HCT116 (cell line): ENCODE data around the gene IP6K3. TPM values are rescaled to one million over a fixed set of nuclear protein-coding genes. Genes with fewer than 3 reads are reported as not detected.

ENCODE experiments used
- ATAC-seq: fragments of 200-7000 bp; cut with Tn5 transposase; 2 replicates; pipeline ENCODE4 v1.9.1; 2020; ENCODE audit warnings: mild to moderate bottlenecking, moderate library complexity
- BruUV-seq: library from RNA; stranded (reverse); fragments of 400-500 nt; replicated peaks from 2 replicates; lab custom pipeline; 2021; lab: Mats Ljungman, UMichigan
- CTCF ChIA-PET: fragments of 300-600 bp; sonication (Branson Sonifier 250); formaldehyde crosslinking; loops from one replicate; lab custom pipeline; 2021; ENCODE audit warnings: antibody characterized with exemption; lab: Charles Lee
- POLR2A ChIA-PET: fragments of 300-600, 350-600 bp; sonication (Branson Sonifier 250); formaldehyde crosslinking; loops from one replicate; lab custom pipeline; 2021; ENCODE audit warnings: antibody characterized with exemption; lab: Charles Lee
- RAD21 ChIA-PET, 2 experiments: fragments of 300-600 bp; sonication (Branson Sonifier 250); formaldehyde crosslinking; loops; one replicate each; lab custom pipeline; 2023; ENCODE audit warnings: low total read pairs in 2 of 2; ENCODE audit not compliant: uncharacterized antibody in 2 of 2, unreplicated experiment in 2 of 2, low non-redundant PET in 1 of 2; lab: Charles Lee
- DNase-seq: peaks from one replicate; pipeline ENCODE4 v3.0.0-alpha.2; 2010; ENCODE audit warnings: low read depth, low spot score
- H2AFZ ChIP-seq: fragments of 200-600 bp; shearing (Covaris generic), sonication (generic); 2 replicates; pipeline ENCODE4 v1.6.1; 2017; ENCODE audit warnings: low read depth, mixed run types, mixed read lengths, antibody characterized with exemption, low read length; ENCODE audit not compliant: poor library complexity, severe bottlenecking
- H3K27ac ChIP-seq: 2 replicates; pipeline ENCODE4 v1.5.1; 2012; ENCODE audit warnings: low read depth, low read length
- H3K27me3 ChIP-seq: fragments of 200-600 bp; sonication (generic); 2 replicates; pipeline ENCODE4 v1.6.1; 2016; ENCODE audit warnings: mixed run types, low read length, mixed read lengths; ENCODE audit not compliant: insufficient read depth
- H3K36me3 ChIP-seq, 2 experiments: fragments of 200-500 bp in 1 of 2; fragments of 200-600 bp in 1 of 2; sonication (Bioruptor generic) in 1 of 2; sonication (generic) in 1 of 2; 2 replicates each; pipeline versions ENCODE4 v1.5.1 to v1.6.1; 2014 to 2016; ENCODE audit warnings: low read length in 2 of 2, inconsistent platforms in 1 of 2, mixed read lengths in 1 of 2, mixed run types in 1 of 2; ENCODE audit not compliant: insufficient read depth in 2 of 2, control insufficient read depth in 1 of 2
- H3K4me1 ChIP-seq, 2 experiments: fragments of 200-600 bp in 1 of 2; sonication (generic) in 1 of 2; 2 replicates each; pipeline versions ENCODE4 v1.5.1 to v1.6.1; 2012 to 2017; ENCODE audit warnings: low read length in 2 of 2, inconsistent platforms in 1 of 2, mild to moderate bottlenecking in 1 of 2, mixed read lengths in 1 of 2, mixed run types in 1 of 2, moderate library complexity in 1 of 2; ENCODE audit not compliant: insufficient read depth in 2 of 2, control insufficient read depth in 1 of 2
- H3K4me2 ChIP-seq: fragments of 200-600 bp; sonication (generic); 2 replicates; pipeline ENCODE4 v1.6.1; 2017; ENCODE audit warnings: mixed run types, low read length, mixed read lengths
- H3K4me3 ChIP-seq, 2 experiments: fragments of 200-600 bp in 1 of 2; sonication (generic) in 1 of 2; replicated peaks in 1 of 2; 2 replicates each; pipeline ENCODE4 v1.5.1; 2011 to 2016; ENCODE audit warnings: low read length in 2 of 2, control low read depth in 1 of 2, low read depth in 1 of 2, mild to moderate bottlenecking in 1 of 2, mixed read lengths in 1 of 2, mixed run types in 1 of 2
- H3K79me2 ChIP-seq: fragments of 200-600 bp; sonication (generic); 2 replicates; pipeline ENCODE4 v1.6.1; 2017; ENCODE audit warnings: mild to moderate bottlenecking, mixed run types, low read length, moderate library complexity, mixed read lengths; ENCODE audit not compliant: insufficient read depth
- H3K9ac ChIP-seq: fragments of 200-600 bp; sonication (generic); 2 replicates; pipeline ENCODE4 v1.6.1; 2016; ENCODE audit warnings: low read length, mixed read lengths
- H3K9me2 ChIP-seq: fragments of 200-600 bp; sonication (generic), shearing (Covaris generic); 2 replicates; pipeline ENCODE4 v1.6.1; 2017; ENCODE audit warnings: mixed run types, mild to moderate bottlenecking, moderate library complexity; ENCODE audit not compliant: insufficient read depth
- H3K9me3 ChIP-seq, 2 experiments: fragments of 200-500 bp in 1 of 2; fragments of 200-600 bp in 1 of 2; sonication (Bioruptor generic) in 1 of 2; sonication (generic) in 1 of 2; 2 replicates each; pipeline ENCODE4 v1.6.1; 2014 to 2017; ENCODE audit warnings: low read length in 2 of 2, mixed read lengths in 2 of 2, inconsistent platforms in 1 of 2, low read depth in 1 of 2, mild to moderate bottlenecking in 1 of 2, mixed run types in 1 of 2, moderate library complexity in 1 of 2; ENCODE audit not compliant: control insufficient read depth in 1 of 2, insufficient read depth in 1 of 2
- H4K20me1 ChIP-seq: fragments of 200-600 bp; sonication (generic), shearing (Covaris generic); 2 replicates; pipeline ENCODE4 v1.6.1; 2017; ENCODE audit warnings: mixed run types, mild to moderate bottlenecking, moderate library complexity; ENCODE audit not compliant: insufficient read depth
- CBX3 ChIP-seq: IDR thresholded peaks from 2 replicates; pipeline ENCODE4 v1.6.1; 2012; ENCODE audit warnings: low read depth
- CEBPB ChIP-seq: IDR thresholded peaks from 2 replicates; pipeline ENCODE4 v1.6.1; 2012; ENCODE audit warnings: low read depth
- EGR1 ChIP-seq: IDR thresholded peaks from 2 replicates; pipeline ENCODE4 v1.6.1; 2012; ENCODE audit warnings: low read depth
- EZH2 ChIP-seq: fragments of 200-600 bp; sonication (generic); IDR thresholded peaks from 2 replicates; pipeline ENCODE4 v1.6.1; 2017; ENCODE audit warnings: antibody characterized with exemption, mixed run types
- EZH2phosphoT487 ChIP-seq: fragments of 200-600 bp; IDR thresholded peaks from 2 replicates; pipeline ENCODE4 v1.6.1; 2018; ENCODE audit warnings: antibody characterized with exemption, borderline replicate concordance
- FOSL1 ChIP-seq: IDR thresholded peaks from 2 replicates; pipeline ENCODE4 v1.6.1; 2012; ENCODE audit warnings: low read depth
- JUND ChIP-seq: IDR thresholded peaks from 2 replicates; pipeline ENCODE4 v1.6.1; 2012
- POLR2A ChIP-seq: IDR thresholded peaks from 2 replicates; pipeline ENCODE4 v1.7.0; 2011; ENCODE audit warnings: borderline replicate concordance; ENCODE audit not compliant: insufficient read depth, insufficient read length; ENCODE audit errors: extremely low read depth
- POLR2AphosphoS5 ChIP-seq: IDR thresholded peaks from 2 replicates; pipeline ENCODE4 v1.6.1; 2011; ENCODE audit warnings: mild to moderate bottlenecking, low read depth, low read length, moderate library complexity
- SP1 ChIP-seq: IDR thresholded peaks from 2 replicates; pipeline ENCODE4 v1.6.1; 2012; ENCODE audit warnings: low read depth
- SRF ChIP-seq: IDR thresholded peaks from 2 replicates; pipeline ENCODE4 v1.6.1; 2012; ENCODE audit warnings: low read depth
- TCF7L2 ChIP-seq: IDR thresholded peaks from 2 replicates; pipeline ENCODE4 v1.7.0; 2011; ENCODE audit warnings: borderline replicate concordance, inconsistent platforms; ENCODE audit not compliant: insufficient read depth, insufficient read length; ENCODE audit errors: extremely low read depth
- ZFX ChIP-seq: fragments of 450-650 bp; IDR thresholded peaks from 2 replicates; pipeline ENCODE4 v1.6.1; 2017
- ZNF274 ChIP-seq: fragments of 200-500 bp; sonication (Bioruptor generic); IDR thresholded peaks from 2 replicates; pipeline ENCODE4 v1.6.1; 2014; ENCODE audit warnings: mild to moderate bottlenecking, low read depth, low read length, inconsistent platforms
- intact Hi-C: fragments of 100-400 bp; cut with micrococcal nuclease; formaldehyde crosslinking; loops from 2 replicates; pipeline ENCODE4 v1.10.0; 2022
- total RNA-seq: library from RNA; stranded (reverse); gene quantifications from one replicate; pipeline ENCODE4 v1.2.1, GENCODE V29; 2021; ENCODE audit not compliant: unreplicated experiment
- TF ChIP-seq, protein P1 (sequence below): IDR thresholded peaks from 2 replicates; pipeline ENCODE4 v1.6.1; 2011; ENCODE audit warnings: mild to moderate bottlenecking, low read length, moderate library complexity; ENCODE audit not compliant: insufficient replicate concordance; ENCODE audit errors: extremely low read depth
- TF ChIP-seq, protein P2 (sequence below), 3 experiments: fragments of 200-600 bp in 1 of 3; sonication (generic) in 1 of 3; IDR thresholded peaks in 2 of 3; conservative IDR thresholded peaks in 1 of 3; 2 replicates each; pipeline ENCODE4 v1.5.1; 2012 to 2017; ENCODE audit warnings: low read depth in 2 of 3, low read length in 2 of 3, antibody characterized with exemption in 1 of 3, borderline replicate concordance in 1 of 3, control low read depth in 1 of 3, mild to moderate bottlenecking in 1 of 3, mixed read lengths in 1 of 3, mixed run types in 1 of 3, moderate library complexity in 1 of 3; ENCODE audit not compliant: insufficient read depth in 1 of 3

IP6K3 gene
- total RNA-seq, 1 experiment from 2014 or later: not detected

DNA sequence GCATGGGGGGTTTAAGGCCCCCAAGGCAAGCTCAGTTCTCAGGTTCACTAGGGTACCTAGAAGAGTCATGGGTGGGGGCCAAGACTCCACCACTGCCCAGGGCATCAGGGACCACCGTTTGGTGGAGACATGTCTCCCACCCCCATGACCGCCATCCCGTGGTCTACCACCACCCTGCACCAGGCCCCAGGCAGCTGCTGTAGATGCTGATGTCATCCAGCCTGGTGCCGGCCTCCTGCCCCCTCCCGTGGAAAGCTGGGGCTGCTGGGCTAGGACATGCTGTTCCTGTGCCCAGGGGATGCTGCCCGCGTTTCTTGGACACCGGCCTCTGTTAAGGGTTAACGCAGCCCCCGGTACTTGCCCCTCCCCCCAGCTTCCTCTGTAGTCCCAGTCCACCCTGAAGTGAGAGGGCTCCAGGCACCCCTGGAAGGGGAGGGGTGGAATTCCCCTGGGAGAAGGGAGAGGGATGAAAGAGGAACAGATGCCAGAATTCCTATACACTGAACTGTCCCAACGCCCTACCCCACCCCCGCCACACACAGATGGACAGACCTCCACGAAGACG lies 587 bp downstream of the IP6K3 start (continued):
- TF ChIP-seq FOSL1: no peak
- no peak for TF ChIP-seq ZNF274
- TF ChIP-seq, protein P1, sequence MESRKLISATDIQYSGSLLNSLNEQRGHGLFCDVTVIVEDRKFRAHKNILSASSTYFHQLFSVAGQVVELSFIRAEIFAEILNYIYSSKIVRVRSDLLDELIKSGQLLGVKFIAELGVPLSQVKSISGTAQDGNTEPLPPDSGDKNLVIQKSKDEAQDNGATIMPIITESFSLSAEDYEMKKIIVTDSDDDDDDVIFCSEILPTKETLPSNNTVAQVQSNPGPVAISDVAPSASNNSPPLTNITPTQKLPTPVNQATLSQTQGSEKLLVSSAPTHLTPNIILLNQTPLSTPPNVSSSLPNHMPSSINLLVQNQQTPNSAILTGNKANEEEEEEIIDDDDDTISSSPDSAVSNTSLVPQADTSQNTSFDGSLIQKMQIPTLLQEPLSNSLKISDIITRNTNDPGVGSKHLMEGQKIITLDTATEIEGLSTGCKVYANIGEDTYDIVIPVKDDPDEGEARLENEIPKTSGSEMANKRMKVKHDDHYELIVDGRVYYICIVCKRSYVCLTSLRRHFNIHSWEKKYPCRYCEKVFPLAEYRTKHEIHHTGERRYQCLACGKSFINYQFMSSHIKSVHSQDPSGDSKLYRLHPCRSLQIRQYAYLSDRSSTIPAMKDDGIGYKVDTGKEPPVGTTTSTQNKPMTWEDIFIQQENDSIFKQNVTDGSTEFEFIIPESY: no peak
- TF ChIP-seq, all 23 proteins: peak for 0

DNA sequence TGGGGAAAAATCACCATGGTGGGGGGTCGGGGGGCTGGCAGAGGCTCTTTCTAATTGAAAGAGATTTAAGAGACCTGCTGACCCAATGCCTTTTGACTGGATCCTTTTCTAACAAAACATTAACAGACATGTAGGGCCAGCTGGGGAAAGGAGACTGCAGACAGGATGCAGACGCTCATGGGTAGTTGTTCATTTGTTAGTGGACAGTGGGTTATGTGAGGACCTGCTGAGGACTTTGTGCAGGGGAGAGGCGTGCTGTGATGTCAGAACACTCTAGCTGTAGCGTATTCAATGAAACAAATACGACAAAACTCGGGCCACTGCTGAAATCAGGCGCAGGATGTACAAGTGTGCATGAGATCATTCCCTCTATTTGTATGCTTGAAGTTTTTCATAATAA lies 1.2 kb downstream of the IP6K3 start:
- TF ChIP-seq, protein P2, sequence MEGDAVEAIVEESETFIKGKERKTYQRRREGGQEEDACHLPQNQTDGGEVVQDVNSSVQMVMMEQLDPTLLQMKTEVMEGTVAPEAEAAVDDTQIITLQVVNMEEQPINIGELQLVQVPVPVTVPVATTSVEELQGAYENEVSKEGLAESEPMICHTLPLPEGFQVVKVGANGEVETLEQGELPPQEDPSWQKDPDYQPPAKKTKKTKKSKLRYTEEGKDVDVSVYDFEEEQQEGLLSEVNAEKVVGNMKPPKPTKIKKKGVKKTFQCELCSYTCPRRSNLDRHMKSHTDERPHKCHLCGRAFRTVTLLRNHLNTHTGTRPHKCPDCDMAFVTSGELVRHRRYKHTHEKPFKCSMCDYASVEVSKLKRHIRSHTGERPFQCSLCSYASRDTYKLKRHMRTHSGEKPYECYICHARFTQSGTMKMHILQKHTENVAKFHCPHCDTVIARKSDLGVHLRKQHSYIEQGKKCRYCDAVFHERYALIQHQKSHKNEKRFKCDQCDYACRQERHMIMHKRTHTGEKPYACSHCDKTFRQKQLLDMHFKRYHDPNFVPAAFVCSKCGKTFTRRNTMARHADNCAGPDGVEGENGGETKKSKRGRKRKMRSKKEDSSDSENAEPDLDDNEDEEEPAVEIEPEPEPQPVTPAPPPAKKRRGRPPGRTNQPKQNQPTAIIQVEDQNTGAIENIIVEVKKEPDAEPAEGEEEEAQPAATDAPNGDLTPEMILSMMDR (IDR thresholded peaks at IDR 0.05 in 2 of 3, conservative IDR thresholded peaks at IDR 0.05 in 1 of 3; ENCODE audit: borderline replicate concordance in 1 of 3, insufficient read depth in 1 of 3, low read depth in 2 of 3, low read length in 2 of 3): no peak
- TF ChIP-seq EZH2 (no peak), CEBPB (no peak), POLR2AphosphoS5 (no peak), SP1 (no peak), TCF7L2 (no peak), EZH2phosphoT487 (no peak), CBX3 (no peak), ZFX (no peak), EGR1 (no peak), JUND (no peak), SRF (no peak), POLR2A (no peak)

More for the DNA sequence above, 1.2 kb downstream of the IP6K3 start:
- ChIA-PET CTCF (interaction anchor here (0.8 to 3.5 kb wide), 3 partner anchors 26 to 282 kb away, joined by 3 to 14 read pairs (median 3); no protein-coding TSS in a partner anchor), POLR2A (no interaction called here), RAD21 (no interaction called here)
- Histone ChIP-seq H3K9me2 (no peaks in the 10 kb centered on the region), H3K4me1 (peaks cover 2 to 9% of the 10 kb centered on the region in 2 experiments; a peak in 3 of 4 replicates), H3K4me3 (no peak overlapping the region), H4K20me1 (no peaks in the 10 kb centered on the region), H3K9me3 (no peaks in the 10 kb centered on the region), H2AFZ (no peak overlapping the region), H3K36me3 (no peaks in the 10 kb centered on the region), H3K27me3 (peaks cover 6% of the 10 kb centered on the region; the same call in 1 of the 2 replicates), H3K4me2 (no peak overlapping the region), H3K9ac (no peak overlapping the region), H3K27ac (no peak overlapping the region), H3K79me2 (no peaks in the 10 kb centered on the region)
- ATAC-seq (no peak), DNase-seq (no peak)
- no TSS peak for BruUV-seq
- intact Hi-C loops: no loop called here
